Colonic mucosa (tissue), 4 donors: ENCODE data around the gene SRSF6. TPM values are rescaled to one million over a fixed set of nuclear protein-coding genes. Genes with fewer than 3 reads are reported as not detected.

ENCODE experiments used
- DNase-seq: peaks from one replicate; pipeline ENCODE4 v3.0.0-alpha.2; 2020
- H3K27ac ChIP-seq: fragments of 200-600 bp; one replicate; pipeline ENCODE4 v1.8.0; 2021
- H3K27me3 ChIP-seq: fragments of 200-600 bp; one replicate; pipeline ENCODE4 v1.8.0; 2021
- H3K36me3 ChIP-seq: fragments of 200-600 bp; one replicate; pipeline ENCODE4 v1.8.0; 2021
- H3K4me1 ChIP-seq: fragments of 200-600 bp; one replicate; pipeline ENCODE4 v1.8.0; 2021; ENCODE audit warnings: mild to moderate bottlenecking
- H3K4me3 ChIP-seq: fragments of 200-600 bp; one replicate; pipeline ENCODE4 v1.8.0; 2021
- H3K9ac ChIP-seq, 2 donors: one replicate each; pipeline ENCODE4 v1.7.0; 2013; ENCODE audit warnings: control low read depth in 2 of 2, low read depth in 2 of 2, low read length in 2 of 2
- H3K9me3 ChIP-seq: fragments of 200-600 bp; one replicate; pipeline ENCODE4 v1.8.0; 2021
- CTCF ChIP-seq: fragments of 200-600 bp; IDR thresholded peaks from one replicate; pipeline ENCODE4 v1.8.0; 2022; ENCODE audit warnings: antibody characterized with exemption, mild to moderate bottlenecking
- intact Hi-C: fragments of 100-400 bp; cut with DNase I; formaldehyde crosslinking; loops from one replicate; pipeline ENCODE4 v1.14.1; 2022
- total RNA-seq, 2 donors: library from RNA; stranded (reverse); fragmentation: NEBNext Ultra II Directional in 1 of 2; extraction: Animal tissue kit (Norgen Biotek cat#: 25700) in 1 of 2; gene quantifications; one replicate each; pipeline ENCODE4 v1.2.1, GENCODE V29; 2021
- donor health status: healthy.
- donor health status: DM: no; HTN: no; CAD: no.
- donor health status: DM: no; HTN: no; CAD: no.

The SRSF6 gene
- total RNA-seq, 2 donors from 2014 or later, result 101 to 147 TPM

- H3K9me3 ChIP-seq, result no peaks in the 10 kb centered on the region
- no peak overlapping the region for H3K9ac ChIP-seq
- no peak for TF ChIP-seq CTCF
- H3K27ac ChIP-seq, result no peak overlapping the region
- intact Hi-C loops, result no loop called here
- peaks cover 3% of the 10 kb centered on the region for H3K4me1 ChIP-seq
- H3K27me3 ChIP-seq, result no peaks in the 10 kb centered on the region
- no peak overlapping the region for H3K4me3 ChIP-seq
- peaks cover 17% of the 10 kb centered on the region for H3K36me3 ChIP-seq
- DNase-seq, result no peak
These were observed 6.6 kb downstream of the SRSF6 start for GRCh38 chr20:43464219-43464790.

DNA sequence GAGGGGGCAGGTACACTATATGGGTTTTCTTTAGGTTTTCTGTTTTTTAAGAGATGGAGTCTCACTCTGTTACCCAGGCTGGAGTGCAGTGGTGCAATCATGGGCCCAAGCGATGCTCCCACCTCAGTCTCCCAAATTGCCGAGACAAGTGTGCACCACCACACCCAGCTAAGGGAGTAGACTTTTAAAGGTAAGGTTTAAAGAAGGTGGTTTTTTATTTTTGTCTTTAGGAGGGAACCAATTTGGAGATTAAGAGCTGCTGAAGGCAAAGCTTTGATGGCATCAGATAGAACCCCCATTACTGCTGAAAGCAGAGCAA is 7.9 kb downstream of the SRSF6 start:
- Histone ChIP-seq H3K9ac (no peak overlapping the region), H3K36me3 (peaks cover 17% of the 10 kb centered on the region), H3K9me3 (no peaks in the 10 kb centered on the region), H3K27ac (no peak overlapping the region), H3K4me1 (no peaks in the 10 kb centered on the region), H3K27me3 (no peaks in the 10 kb centered on the region), H3K4me3 (no peak overlapping the region)
- no peak for DNase-seq
- intact Hi-C loops, result no loop called here
- no peak for TF ChIP-seq CTCF

DNA sequence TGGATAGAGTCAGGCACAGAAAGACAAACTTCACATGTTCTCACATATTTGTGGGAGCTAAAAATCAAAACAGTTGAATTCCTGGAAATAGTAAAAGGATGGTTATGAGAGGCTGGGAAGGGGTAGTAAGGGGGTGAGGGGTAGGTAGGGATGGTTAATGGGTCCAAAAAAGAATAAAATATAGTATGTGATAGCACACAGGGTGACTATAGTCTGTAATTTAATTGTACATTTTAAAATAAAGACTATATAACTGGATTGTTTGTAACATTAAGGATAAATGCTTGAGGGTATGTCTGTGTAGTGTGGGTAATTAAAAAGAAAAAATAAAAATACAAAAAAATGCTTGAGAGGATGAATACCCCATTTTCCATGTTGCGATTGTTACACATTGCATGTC is 9.9 kb downstream of the SRSF6 start:
- Histone ChIP-seq H3K27me3 (no peaks in the 10 kb centered on the region), H3K36me3 (peaks cover 16% of the 10 kb centered on the region), H3K27ac (no peak overlapping the region), H3K9me3 (no peaks in the 10 kb centered on the region), H3K4me3 (no peak overlapping the region), H3K4me1 (no peaks in the 10 kb centered on the region), H3K9ac (no peak overlapping the region)
- DNase-seq, result no peak
- intact Hi-C loops, result no loop called here
- no peak for TF ChIP-seq CTCF

- Histone ChIP-seq H3K27me3 (no peaks in the 10 kb centered on the region), H3K9me3 (no peaks in the 10 kb centered on the region), H3K4me3 (no peak overlapping the region), H3K4me1 (no peaks in the 10 kb centered on the region), H3K36me3 (no peaks in the 10 kb centered on the region), H3K27ac (no peak overlapping the region), H3K9ac (no peak overlapping the region)
- TF ChIP-seq CTCF, result no peak
- no peak for DNase-seq
- intact Hi-C loops, result no loop called here
These were observed 15.1 kb downstream of the SRSF6 start for GRCh38 chr20:43472671-43473380.

DNA sequence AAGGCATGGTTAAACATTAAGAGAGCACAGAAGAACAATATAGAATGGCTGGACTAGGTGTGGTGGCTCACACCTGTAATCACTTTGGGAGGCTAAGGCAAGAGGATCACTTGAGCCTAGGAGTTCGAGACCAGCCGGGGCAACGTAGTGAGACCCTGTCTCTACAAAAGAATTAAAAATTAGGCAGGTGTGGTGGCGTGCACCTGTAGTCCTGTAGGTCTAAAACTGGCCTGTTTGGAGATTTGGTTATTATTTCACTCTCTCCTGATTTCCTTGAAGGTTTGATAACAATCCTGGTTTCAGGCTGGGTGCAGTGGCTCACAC is 15.6 kb downstream of the SRSF6 start:
- H3K4me3 ChIP-seq, result no peak overlapping the region
- no peak overlapping the region for H3K27ac ChIP-seq
- no peak for DNase-seq
- no peak overlapping the region for H3K9ac ChIP-seq
- no peaks in the 10 kb centered on the region for H3K27me3 ChIP-seq
- H3K4me1 ChIP-seq, result no peaks in the 10 kb centered on the region
- no peaks in the 10 kb centered on the region for H3K9me3 ChIP-seq
- intact Hi-C loops, result no loop called here
- no peak for TF ChIP-seq CTCF
- H3K36me3 ChIP-seq, result no peaks in the 10 kb centered on the region
